ENCODE results near the gene FLCN.

Gene FLCN

DNA sequence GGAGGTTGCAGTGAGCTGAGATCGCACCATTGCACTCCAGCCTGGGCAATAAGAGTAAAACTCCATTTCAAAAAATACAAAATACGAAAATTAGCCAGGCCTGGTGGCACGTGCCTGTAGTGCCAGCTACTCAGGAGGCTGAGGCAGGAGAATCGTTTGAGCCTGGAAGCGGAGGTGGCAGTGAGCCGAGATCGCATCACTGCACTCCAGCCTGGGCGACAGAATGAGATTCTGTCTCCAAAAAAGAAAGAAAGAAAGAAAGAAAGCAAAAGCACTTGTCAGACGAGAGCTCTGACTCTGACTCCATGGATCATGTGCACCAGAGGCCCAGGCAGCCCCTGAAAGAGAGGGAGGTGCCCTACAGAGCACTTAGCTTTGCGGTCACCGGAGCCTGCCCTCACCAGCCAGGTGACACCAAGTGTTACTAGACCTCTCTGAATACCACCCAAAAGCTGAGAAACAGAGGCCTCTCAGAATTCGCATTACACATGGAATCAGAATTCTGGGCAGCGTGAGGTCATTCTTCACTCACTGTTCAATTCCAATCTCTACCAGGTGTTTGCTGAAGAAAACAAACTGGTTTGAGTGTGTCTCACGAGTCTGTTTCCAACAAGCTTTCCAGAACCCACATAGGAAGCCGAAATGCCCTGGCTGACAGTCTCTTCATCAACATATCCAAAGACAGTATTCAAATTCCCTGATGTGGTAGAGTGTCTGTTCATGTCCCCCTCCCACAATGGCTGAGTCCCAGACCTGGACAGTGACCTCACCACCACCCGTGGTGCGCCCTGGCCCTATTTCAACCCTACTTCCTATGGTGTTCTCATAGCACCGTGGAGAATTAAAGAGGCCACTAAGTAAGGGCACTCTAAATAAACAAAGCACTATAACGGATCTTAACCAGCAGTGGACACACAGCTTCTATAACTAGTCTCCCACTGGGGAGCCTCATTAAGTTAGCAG lies 1.5 kb downstream of the FLCN start:
- no peak for DNase-seq

- DNase-seq, result no peak
Measured at GRCh38 chr17:17232303-17232621, 4.7 kb downstream of the FLCN start.

GRCh38 chr17:17231621-17232302 lies 5.2 kb downstream of the FLCN start:
- no peak for DNase-seq

DNA sequence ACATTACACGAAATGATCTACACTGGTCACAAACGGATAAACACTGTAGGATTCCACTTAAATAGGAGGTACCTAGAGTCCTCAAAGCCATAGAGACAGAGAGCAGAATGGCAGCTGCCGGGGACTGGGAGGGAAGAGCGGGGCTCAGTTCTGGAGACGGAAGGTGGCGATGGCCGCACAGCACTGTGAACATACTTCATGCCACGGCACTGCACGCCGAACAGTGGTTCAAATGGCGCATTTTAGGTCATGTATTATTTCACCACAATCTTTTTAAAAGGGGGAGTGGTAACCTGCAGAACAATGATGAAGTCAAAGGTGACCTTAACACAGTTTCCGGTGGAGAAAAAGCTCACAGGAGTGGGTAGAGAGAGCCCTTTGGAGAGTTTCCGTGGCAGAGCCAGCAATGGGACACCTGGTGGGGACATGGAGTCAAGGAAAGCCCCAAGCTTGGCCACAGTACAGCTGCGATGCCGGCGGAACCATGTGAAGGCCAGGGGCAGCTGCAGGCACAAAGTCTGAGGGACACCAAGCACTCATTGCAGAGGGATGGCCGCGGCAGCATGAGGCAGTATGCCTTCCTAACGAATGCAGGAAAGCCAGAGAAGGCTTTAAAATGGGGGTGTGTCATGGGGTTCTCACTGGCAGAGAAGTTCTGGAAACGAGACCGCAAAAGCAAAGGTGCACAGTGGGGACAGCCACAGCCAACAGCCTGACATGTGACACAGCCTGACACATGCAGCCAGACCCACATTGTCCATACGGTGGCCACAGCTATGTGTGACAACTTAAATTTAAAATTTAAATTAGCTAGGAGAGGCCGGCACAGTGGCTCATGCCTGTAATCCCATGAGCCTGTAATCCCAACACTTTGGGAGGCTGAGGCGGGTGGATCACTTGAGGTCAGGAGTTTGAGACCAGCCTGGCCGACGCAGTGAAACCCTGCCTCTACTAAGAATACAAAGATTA lies 7.3 kb downstream of the FLCN start:
- DNase-seq, result no peak

DNA sequence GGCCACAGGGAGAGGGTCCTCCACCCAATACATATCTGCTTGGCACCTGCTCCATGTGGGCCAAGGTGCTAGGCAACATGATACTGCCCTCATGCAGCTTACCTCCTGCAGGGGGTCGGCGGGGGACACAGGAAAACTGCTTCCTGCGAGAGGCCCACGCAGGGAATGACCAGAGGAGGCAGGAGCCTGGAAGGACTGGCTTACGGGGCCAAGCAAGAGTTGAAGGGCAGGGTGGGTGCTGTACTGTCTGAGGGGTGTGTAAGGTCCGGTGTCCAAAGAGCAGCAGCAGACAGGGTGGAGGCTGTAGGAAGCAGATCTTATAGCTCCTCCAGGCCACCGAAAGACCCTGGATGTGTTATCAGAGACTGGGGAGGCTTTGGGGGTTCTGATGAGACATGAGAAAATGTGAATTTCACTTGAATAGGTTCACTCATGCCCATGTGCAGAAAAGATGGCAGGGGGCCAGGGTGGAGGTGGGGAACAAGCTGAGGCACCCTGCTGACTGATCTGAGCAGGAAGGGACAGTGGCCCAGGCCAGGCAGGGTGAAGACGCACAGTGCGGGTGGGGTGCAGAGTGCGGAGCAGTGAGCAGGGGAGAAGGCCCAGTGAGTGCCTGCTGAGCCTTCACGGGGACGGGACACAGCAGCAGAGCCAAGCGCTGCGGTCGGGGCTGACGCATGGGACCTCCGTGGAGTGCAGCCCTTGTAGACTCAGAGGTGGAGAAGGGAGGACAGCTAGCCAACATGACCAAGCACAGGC lies 8.3 kb downstream of the FLCN start:
- DNase-seq, result no peak

DNA sequence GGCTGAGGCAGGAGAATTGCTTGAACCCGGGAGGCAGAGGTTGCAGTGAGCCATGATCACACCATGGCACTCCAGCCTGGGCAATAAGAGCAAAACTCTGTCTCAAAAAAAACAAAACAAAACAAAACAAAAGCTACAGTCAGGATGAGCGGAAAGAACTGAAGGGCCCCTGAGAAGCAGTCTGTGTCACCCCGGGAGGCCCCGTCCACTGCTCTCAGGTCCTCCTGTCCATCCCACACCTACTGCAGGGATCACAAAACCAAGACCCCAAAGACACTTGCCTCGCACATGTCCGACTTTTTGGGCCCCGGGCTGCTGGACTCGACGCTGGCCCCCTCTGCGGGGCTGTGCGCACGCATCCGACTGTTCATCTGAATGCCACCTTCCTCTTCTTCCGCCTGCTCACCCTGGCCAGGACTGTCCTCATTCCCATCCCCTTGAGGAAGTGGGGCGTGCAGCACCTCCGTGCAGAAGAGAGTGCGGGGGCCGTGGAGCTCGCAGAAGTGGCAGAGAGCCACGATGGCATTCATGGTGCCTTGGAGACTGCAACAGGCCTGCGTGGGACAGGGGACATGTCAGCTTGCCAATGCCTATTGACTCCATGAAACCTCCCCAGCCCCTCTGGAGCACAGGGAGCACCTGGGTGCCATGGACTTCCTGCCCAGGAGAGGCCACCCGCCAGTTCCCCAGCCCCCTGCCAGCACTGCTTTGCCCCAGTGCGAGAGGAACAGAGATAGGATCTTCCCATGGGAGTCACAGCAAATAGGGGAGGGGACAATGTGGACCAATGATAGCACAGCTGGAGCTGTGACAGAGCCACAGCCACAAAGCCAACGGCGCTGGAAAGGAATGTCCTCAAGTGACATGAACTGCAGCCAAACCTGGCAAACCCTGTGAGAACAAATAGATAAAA lies 9.1 kb downstream of the FLCN start:
- no peak for DNase-seq

GRCh38 chr17:17226451-17227265 lies 10.3 kb downstream of the FLCN start:
- DNase-seq, result no peak

DNA sequence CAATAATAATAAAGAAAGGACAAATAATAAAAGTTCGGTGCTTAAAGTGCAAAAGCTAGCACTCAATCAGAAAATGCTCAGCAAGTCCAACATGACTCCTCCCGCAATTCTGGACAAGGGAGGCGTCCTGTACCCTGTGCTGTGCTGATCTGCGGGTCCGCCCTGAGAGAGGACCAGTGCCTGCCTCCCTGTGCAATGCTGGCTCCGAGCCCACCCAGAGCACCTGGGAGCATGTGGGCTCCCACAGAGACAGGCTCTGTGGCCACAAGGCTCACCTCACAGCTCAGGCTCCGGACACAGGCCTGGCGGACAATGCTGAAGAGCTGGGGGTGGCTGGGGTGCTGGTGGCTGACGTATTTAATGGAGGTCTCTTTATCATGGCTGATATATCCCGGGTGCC lies 11.1 kb downstream of the FLCN start:
- no peak for DNase-seq

DNA sequence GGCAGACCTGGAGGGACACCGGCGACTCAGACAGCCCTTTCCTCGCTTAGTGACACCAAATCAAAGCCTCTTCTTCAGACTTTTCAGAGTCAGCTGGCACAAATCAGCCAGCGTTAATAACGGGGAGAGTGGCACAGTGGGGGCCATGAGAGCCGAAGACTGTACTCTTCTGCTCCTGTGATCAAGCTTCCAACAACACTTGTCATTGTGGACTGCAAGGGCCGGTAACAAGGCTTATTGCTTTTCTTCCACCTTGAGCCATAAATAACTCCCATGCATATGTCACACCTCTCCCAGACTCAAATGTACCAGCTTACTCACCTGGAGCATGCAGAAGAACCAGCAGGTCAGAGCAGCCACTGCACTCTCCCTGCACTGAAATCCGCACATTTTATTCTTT lies 12.8 kb downstream of the FLCN start:
- DNase-seq, result no peak

GRCh38 chr17:17223736-17224135 lies 13.2 kb downstream of the FLCN start:
- DNase-seq, result no peak

- DNase-seq, result no peak
Measured at GRCh38 chr17:17221329-17221728, 15.6 kb downstream of the FLCN start.

- DNase-seq, result no peak
Measured at GRCh38 chr17:17220529-17220928, 16.4 kb downstream of the FLCN start.

GRCh38 chr17:17217995-17218394 lies 19.0 kb downstream of the FLCN start:
- DNase-seq, result no peak

DNA sequence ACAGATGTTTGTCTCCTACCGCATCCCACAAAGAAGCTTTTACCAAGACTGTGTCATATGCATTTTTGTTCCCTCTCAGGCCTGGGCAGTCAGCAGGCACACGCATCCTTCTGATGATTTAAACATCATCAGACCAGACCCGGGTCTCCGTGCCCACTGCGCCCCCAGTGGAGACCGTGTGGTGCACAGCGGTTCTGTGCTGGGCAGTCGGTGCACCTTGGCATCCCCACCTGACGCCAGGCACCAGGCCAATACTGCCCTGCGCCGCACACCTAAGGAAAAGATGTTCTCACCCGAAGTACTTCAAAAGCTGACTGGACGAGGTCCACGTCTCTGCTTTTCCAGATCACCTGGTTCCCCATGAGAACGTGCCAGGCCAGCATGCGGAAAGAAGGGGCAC lies 20.2 kb downstream of the FLCN start:
- DNase-seq, result no peak

- DNase-seq, result no peak
Measured at GRCh38 chr17:17216236-17216635, 20.7 kb downstream of the FLCN start.

GRCh38 chr17:17215575-17215974 lies 21.4 kb downstream of the FLCN start:
- no peak for DNase-seq

- DNase-seq, result no peak
Measured at GRCh38 chr17:17214646-17215436, 22.1 kb downstream of the FLCN start.

DNA sequence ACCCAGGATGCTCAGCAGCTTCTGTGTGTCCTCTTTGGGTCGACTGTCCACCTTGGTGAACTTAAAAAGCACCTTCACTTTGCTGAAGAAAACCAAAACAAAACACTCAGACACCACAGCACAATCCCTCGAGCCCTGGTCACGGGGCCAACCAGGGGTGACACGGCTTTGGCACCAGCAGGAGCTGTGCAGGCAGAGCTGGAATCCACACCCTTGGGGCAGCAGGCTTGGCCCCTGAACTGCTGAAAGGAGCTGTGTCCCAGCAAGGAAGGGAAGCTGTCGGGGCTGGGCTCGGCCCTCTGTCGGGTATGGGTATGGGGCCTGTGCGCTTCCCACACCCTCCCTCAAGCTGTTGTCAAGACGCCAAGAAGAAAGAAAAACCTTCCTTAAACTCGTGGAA lies 23.2 kb downstream of the FLCN start:
- no peak for DNase-seq

DNA sequence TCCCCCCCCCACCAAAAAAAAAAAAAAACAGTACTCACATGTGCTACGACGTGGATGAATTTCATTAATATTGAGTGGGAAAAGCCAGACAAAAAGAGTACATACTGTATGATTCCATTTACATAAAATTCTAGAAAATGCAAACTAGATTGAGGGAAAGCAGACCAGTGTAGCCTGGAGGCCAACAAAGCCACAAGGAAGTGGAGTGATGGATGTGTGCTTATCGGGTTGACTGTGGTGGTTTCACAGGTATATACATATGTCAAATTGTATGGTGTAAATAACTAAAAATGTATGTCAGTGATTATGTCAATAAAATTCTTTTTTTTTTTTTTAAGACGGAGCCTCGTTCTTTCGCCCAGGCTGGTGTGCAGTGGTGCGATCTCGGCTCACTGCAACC lies 29.0 kb downstream of the FLCN start:
- DNase-seq, result no peak

GRCh38 chr17:17206913-17207335 lies 30.0 kb downstream of the FLCN start:
- DNase-seq, result no peak

Data from NCI-H446 treated with DMSO at 0.1 percent for 48 hours (cell line).